Measurements from ENCODE around the gene TNNC2.
"Not testable (repeated sequence)": the region's sequence is repeated elsewhere in the genome, so short reads cannot be mapped to it uniquely, and the experiment has no call there.

The TNNC2 gene

DNA sequence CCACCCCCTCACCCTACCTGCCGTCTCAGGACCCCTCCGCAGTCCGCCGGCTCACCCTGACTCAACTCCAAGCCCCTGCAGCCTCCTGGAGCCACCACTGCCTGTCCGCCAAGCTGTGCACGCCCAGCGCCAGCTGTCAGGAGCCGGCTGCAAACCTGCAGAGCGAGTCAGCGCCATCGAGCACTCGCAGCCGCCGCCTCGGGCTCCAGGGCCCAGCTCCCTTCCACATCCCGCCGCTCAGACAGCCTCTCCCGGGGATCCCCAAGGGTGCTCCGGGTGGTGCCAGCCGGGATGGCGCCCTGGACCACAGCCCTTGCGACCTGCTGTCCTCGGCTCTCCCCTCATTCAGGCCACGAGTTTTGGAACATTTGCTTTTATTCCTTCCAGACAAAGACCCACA is 4.3 kb downstream of the TNNC2 start:
- no peak for DNase-seq (ENCODE audit: low read depth in 2 of 2)

DNA sequence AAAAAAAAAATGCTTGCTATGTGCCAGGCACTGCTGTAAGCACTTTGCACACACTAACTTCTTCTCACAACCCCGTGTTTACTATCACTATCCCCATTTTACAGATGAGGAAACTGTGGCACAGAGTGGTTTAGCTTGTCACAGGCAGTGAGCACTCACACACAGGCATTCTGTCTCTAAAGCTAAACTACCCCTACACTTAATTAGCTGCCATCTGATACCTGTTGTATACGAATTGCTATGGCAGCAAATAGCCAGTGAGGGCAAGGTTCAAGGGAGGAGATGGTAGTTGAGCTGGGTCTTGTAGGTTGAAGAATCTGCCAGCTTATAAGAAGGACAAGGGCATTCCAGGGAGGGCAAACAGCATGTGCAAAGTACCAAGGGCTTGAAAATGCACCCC is 5.2 kb downstream of the TNNC2 start:
- no peak for DNase-seq (ENCODE audit: low read depth in 2 of 2)

DNA sequence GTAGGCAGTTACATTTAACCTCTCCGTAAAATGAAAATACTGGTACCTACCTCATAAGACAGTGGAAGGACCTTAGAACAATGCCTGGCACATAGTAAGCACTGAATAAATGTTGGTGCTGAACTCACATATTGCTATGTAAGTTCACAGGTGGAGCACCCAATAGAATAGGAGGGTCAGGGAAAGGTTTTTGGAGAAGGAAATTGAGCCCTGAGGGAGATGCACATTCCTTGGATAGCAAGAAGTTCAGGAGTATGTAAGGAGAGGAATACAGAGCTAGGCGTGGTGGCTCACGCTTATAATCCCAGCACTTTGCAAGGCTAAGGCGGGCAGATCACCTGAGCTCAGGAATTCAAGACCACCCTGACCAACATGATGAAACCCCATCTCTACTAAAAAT is 7.6 kb downstream of the TNNC2 start:
- DNase-seq (ENCODE audit: low read depth in 2 of 2): no peak

DNA sequence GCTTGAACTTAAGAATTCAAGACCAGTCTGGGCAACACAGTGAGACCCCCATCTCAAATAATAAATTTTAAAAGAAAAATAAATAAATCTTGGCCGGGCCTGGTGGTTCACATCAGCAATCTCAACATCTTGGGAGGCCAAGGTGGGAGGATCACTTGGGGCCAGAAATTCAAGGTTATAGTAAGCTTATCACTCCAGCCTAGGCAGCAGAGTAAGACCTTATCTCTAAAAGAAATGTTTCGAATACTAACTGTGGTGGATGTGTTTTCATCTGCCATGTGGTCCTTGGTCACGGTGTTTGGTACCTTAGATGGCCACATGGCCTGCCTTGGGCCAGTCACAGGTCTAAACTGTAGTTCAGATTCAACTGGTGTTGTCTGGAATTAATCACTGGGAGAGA is 8.9 kb downstream of the TNNC2 start:
- no peak for DNase-seq (ENCODE audit: low read depth in 2 of 2)

DNA sequence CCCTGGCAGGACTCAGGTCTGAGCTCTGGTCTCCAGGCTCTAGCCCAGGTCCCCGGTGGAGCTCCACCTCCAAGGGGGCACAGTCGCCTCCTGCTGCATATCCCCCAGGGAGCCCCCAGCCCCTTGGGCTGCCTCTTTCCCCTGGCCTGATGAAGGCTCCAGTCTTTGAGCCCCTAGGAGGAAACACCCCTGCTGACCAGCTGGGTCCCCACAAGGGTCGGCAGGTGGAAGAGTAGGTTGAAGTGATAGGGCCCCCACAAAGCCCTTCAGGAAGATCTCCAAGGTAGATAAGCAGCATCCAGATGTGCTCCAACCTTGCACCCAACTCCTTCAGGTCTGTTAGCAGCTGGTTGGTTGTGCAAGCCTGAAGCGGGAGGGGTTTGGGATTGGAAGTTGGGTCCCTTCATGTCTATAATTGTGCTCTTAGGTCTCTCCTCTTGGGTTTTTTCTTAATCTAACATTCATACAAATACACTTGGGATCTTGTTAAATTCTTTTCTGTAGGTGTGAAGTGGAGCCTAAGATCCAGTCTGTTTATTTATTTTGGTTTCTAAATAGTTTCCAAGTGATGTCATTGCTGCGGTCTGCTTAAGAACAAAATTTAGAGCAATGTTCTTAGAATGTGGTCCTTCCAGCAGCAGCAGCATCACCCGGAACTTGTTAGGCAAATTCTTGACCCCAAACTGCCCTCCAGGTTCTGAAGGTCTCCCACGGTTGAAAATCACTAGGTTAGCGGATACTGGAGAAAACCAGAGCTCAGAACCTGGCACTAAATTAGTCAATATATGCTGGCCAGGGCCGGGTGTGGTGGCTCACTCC is 9.5 kb downstream of the TNNC2 start:
- no peak for DNase-seq (ENCODE audit: low read depth in 2 of 2)

DNA sequence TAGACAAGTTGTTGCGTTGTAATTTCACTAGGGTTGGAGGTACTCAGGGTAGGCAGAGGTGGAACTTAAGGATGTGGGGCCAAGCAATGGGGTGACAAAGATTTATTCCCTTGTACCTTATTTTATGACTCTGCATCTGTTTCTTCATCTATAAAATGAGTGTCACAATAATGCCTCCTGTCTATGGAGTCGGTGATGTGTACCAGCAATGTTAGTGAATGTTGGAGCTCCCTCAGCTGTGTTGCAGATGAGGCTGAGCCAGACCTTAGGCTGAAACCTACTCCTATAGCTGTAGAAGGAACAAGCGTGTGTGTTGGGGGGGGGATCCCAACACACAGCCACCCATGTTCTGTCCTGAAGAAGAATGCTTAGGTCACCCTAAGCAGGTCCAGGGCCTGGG is 10.2 kb downstream of the TNNC2 start:
- DNase-seq (ENCODE audit: low read depth in 2 of 2): no peak

DNA sequence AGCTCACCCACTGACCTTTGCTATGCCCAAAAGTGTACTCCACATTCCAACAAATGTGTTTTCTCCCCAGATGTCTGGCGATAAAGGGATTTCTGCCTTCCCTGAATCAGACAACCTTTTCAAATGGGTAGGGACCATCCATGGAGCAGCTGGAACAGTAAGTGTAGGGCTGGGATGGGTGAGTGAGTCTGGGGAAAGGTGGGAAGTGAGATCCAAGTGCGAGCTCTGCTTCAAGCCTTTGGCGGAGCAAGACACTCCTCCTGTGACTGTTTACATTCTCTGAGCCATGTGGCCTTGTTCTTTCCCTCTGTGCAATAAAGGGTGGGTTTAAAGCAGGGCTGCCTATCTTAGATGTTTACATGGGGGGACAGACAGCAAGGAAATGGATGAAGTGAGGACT is 12.8 kb downstream of the TNNC2 start:
- no peak for DNase-seq (ENCODE audit: low read depth in 2 of 2)

DNA sequence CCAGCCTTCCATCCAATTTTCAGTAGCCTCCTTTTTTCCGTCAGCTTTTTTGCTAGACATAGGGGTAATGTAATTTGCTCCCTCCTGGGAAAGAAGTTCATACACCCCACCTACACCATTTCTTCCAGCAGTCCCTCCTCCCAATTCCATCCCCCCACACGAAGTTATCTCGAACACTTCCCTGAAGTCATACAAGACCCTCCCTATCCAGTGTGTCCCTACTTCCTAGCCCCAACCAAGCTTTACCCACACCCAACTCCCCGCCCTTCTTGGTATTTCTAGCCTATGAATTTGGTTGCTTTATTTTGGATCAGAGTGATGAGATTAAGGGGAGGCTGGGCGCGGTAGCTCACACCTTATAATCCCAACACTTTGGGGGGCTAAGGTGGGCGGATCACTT is 13.6 kb downstream of the TNNC2 start:
- no peak for DNase-seq (ENCODE audit: low read depth in 2 of 2)

DNA sequence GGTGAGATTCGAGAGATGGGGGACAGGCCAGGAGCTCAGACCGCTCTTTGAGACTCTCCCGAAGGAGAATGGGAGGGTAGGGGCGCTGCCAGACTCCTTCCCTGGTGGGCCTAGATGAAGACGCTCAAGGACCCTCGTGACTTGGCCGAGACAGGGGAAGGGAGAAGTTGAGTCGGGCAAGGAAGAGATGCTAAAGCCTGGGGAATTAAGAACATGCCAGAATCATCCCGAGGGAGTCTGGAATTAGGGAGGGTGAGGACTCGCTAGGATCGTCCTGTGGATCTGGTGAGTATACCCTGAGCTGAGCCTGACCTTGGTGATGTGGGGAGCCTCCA is 14.1 kb downstream of the TNNC2 start:
- DNase-seq (ENCODE audit: low read depth in 2 of 2): no peak

DNA sequence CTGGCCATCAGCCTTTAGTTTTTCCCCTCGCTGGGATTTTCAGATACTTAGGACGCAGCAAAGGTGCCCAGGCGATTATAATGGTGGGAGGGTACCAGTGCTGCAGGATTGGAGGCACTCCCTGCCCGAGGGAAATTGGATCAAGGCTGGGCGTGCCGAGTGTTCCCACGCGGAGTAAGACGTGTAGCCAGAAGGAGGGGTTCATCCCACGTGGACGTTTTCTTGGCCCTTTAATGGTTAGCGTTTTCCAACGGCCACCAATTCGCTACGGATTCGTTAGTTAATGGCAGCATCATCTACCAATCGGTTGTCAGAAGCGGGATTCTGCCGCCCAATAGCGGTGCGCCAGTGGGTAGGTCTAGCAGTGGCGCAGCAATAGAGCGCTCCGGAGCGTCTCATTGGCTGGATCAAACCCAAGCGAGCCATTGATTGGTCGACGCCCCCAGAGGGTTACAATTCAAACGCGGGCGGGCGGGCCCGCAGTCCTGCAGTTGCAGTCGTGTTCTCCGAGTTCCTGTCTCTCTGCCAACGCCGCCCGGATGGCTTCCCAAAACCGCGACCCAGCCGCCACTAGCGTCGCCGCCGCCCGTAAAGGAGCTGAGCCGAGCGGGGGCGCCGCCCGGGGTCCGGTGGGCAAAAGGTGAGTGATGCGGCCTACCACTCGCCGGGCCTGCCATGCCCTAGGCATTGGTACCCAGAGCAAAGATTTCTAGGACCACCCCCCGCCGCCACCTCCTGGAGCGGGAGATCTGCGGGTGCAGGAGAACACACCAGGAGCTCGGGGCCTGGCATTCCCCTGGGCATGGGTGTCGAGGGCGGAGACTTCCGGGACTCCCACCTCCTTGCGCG is 14.7 kb downstream of the TNNC2 start, which contains the start of gene UBE2C:
Gene UBE2C, plus strand, starts transcription at position 488 of the 849 bp plus-strand sequence. Its CDS starts 52 bp downstream, at position 540.
- DNase-seq (ENCODE audit: low read depth in 2 of 2): peak; percentile 88 to 93

DNA sequence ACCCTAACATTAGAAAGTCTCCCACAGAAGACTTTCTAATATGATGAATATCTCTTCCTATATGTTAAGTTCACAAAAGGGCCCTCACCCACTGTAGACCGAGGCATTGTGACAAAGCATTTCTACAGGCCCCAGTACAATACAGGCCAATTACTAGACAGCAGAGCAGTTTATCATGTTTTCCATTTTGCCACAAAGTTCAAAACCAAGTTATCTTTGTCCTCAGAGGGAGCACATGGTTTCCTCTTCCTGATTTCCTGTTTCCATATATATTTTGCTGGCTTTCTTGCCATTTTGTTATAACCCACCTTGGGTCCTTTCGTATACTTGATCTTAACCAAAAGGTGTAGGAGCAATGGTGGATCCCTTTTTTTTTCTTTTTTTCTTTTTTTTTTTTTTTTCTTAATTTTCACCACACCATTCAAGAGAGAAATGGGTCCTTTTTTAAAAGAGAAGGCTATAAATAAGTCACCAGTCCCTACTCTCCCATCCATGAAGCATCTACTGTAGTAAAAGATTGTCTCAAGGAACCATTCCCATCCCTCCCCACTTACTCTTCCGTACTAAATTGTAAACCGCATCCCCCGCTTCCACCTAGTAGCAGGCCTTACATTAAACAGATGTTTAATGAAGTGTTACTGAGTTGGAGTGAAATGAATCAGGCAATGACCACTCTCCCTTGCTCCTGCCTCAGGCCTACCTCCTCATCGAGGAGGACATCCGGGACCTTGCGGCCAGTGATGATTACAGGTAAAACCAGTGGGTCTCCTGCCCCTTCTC is 16.7 kb downstream of the TNNC2 start:
- no peak for DNase-seq (ENCODE audit: low read depth in 2 of 2)

DNA sequence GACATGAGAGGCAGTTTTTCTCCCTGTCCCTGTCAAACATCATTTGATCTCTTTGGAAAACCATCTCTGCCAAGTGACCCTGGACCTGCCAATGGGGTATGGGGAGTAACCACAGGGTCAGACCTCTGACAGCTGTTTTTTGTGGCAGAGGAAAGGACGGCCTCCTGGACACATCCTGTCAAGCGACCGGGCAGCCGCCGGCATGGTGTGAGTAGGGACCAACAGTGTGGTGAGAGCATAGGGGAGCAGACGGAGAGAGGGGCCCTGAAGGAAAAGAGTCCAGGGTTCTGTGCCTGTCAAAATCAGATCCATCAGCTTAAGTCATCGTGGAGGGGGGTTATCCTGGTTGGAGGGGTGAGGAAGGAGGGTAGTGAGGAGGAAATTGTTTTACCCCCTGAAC is 25.3 kb downstream of the TNNC2 start:
- DNase-seq (ENCODE audit: low read depth in 2 of 2): no peak

DNA sequence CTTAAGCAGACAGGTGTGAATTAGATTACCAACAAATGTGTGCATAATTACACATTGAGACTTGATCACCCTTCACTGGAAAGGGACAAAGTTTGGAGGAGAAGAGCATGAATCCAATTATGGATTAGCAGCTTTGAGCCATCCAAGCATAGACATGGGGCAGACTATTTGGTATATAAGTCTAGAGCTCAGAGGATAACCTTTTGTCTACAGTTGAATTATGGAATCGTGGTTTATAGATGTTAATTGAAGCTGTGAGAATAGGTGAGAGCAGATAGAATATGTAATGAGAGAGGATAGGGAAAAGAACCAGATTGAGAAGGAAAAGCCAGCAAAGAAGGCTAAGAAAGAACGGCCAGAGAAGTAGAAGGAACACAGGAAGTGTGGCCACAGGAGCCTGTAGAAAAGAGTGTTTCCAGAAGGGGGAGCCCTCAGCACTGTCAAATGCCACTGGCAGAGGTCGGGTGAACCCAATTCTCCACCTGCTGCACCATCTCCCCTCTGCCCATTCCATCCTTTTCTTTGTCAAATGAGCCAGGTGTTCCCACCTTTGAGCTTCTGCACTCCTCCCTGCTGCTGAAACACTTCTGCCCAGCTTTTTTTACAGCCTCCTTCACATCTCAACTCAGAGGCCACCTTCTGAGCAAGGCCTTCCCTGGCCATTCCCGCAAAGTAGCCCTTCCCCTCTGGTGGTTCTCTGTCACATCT is 28.0 kb downstream of the TNNC2 start:
- DNase-seq (ENCODE audit: low read depth in 2 of 2): peak; percentile 25 to 34

DNA sequence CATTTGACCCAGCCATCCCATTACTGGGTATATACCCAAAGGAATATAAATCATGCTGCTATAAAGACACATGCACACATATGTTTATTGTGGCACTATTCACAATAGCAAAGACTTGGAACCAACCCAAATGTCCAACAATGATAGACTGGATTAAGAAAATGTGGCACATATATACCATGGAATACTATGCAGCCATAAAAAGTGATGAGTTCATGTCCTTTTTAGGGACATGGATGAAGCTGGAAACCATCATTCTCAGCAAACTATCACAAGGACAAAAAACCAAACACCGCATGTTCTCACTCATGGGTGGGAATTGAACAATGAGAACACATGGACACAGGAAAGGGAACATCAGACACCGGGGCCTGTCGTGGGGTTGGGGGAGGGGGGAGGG is 29.2 kb downstream of the TNNC2 start:
- not testable (repeated sequence) for DNase-seq (ENCODE audit: low read depth in 2 of 2)

DNA sequence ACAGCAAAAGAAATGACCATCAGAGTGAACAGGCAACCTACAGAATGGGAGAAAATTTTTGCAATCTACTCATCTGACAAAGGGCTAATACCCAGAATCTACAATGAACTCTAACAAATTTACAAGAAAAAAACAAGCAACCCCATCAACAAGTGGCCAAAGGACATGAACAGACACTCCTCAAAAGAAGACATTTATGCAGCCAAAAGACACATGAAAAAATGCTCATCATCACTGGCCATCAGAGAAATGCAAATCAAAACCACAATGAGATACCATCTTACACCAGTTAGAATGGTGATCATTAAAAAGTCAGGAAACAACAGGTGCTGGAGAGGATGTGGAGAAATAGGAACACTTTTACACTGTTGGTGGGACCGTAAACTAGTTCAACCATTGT is 29.6 kb downstream of the TNNC2 start:
- not testable (repeated sequence) for DNase-seq (ENCODE audit: low read depth in 2 of 2)

DNA sequence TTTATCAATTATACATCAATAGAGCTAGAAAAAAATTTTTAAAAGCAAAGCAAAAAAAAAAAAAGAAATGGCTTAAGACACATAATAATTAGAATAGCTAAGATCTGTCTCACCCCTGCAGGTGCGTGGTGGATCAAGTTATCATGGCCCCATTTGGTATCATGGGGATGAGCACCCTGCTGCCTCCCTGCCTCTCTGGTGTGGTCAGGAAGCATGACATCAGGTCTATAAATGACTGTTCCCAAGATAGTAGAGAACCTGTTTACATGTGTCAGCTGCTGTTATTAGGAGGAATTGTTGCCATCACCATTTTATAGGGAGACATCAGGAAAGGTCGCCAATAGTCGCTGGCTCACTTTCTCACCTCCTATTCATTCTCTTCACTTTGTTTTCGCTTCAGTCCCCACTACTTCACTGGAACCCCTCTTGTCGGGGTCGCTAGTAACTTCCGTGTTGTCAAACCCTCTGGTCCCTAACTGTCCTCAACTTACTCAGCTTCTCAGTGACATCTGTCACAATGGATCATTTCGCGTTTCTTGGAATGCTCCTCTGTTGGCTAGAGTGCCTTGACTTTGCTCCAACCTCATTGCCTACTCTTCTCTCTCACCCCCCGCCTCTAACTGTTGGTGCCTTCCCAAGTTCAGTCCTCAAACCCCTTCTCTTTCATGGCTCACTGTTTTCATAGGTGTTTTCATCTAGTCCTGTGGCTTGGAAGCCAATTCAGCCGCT is 30.6 kb downstream of the TNNC2 start:
- no peak for DNase-seq (ENCODE audit: low read depth in 2 of 2)

DNA sequence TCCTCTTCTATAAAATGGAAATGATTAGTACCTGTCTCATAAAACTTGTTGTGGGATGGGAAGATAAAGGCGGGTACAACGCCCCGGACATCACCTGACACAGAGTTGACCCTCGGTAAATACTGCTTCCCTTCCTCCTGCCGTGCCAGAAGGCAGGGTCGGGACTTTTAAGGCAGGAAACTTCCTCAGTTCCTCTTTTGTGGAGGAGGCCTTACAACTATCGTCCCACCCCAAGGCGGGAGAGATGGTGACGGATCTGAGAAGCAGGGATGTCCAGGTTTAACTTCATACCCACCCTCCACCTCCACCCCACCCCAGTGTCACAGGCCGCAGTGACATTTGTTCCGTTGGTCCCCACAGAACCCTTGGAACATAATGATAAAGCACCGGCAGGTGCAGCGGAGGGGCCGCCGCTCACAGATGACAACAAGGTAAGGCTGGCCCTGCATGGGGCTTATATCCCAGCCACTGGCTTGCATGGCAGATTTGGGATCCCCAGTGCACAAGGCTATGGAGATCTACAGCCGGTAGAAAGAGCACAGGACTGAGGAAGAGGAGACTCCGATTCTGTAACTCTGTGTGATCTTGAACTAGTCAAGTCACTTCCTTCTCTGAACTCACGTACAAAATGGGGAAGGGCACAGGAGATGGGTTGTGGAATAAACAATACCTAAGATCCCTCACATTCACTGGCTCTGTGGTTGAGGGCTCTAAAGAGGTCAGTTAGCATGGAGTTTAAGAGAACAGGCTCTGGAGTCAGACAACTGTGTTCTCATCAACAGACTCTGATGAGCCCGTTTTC is 34.6 kb downstream of the TNNC2 start:
- no peak for DNase-seq (ENCODE audit: low read depth in 2 of 2)

DNA sequence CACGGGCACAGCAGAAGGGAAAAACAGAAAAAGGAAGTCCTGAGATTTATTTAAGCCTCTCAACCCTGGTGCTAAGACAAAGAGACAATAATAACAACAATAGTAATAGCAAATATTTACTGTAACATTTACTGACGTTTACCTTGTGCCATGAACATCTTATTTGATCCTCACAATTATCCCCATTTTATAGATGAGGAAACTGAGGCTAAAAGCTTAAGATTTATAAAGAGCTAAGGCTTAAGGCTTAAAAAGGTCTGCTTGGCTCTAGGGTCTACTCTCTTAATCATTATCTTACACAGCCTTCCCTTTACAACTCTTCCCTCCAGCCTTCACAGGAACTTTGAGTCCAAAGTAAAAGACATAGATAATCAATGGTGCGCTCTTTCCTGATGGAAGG is 38.8 kb downstream of the TNNC2 start:
- DNase-seq (ENCODE audit: low read depth in 2 of 2): no peak

DNA sequence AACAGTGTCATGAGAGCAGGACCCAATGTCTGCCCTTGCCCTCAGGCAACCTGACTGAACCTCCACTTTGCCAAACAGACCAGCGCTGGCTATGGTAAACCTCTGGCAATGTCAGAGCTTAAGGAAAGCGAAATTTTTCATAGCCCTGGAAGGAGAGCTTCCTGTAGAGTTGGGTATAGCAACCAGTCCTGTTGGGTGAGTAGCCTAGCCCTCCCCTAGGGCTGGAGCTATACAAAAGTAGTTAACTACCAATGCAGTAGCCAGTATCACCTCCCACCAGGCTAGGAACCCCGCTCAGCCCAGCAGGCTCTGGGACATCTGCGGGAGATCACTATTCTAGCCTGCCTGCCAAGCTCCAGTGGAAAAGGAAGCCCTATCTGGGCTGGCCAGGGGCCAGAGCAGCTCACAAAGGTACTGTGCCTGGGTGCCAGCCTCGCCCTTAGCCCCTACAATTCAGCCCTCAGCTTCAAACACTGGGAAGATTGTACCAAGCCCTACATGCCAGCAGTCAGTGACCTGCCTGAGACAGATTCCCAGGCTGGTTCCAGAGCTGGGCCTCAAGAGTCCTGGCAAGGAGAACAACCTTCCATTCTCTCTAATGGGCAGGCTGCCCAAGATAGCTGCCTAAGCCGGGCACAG is 43.3 kb downstream of the TNNC2 start:
- DNase-seq (ENCODE audit: low read depth in 2 of 2): no peak

DNA sequence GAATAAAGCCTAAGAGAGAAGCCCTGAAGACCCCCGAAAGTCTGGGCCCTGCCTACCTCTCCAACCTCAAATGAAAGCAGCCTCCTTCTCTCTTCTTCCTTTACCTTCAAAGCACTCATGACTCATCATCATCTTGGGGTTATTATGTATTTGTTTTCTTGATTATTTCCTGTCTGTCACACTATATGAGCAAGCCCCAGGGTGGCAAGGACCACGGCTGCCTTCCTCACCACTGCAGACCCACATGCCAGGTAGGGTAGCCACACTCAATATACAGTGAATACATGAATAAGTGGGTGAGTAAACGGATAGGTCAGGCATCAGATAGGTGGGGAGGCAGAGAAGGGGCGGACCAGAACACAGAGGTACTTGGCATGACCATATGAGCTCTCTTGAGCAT is 44.2 kb downstream of the TNNC2 start:
- no peak for DNase-seq (ENCODE audit: low read depth in 2 of 2)
